Measurements from ENCODE around the gene TMEM63A. TPM values are rescaled to one million over a fixed set of nuclear protein-coding genes. Genes with fewer than 3 reads are reported as not detected.
A peak's percentile ranks its signal among the peaks of the same experiment; 100 is the strongest.

The TMEM63A gene
- total and polyA plus RNA-seq, 2 donors (not counting 3 experiments of a cell fraction or from before 2014, with no cell fraction given) = 28.7 to 41.4 TPM

DNA sequence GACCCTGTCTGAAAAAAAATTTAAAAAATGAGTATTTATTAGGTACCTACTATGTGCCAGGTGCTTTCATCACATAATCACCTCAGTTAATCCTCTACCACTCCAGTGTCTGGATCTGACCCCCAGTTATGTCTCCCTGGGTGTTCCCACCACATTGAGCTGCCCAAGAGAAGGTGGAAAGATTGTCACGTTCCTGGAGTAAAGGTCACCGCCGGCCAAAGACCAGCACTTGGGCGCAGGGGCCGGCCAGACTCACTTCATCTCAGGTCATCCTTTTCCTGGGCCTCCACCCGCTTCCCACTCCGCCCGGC lies 41.2 kb upstream of the TMEM63A start:
- Histone ChIP-seq H3K4me2 (ENCODE audit: insufficient read depth, low read length) (peak overlapping the region; percentile 57), H3K27me3 (ENCODE audit: control insufficient read depth in 2 of 2, insufficient read depth in 2 of 2, low read length in 2 of 2) (no peaks in the 10 kb centered on the region), H3K27ac (ENCODE audit: insufficient read depth, low read depth, low read length) (peak overlapping the region; percentile 45), H3K4me1 (ENCODE audit: control insufficient read depth, extremely low read depth, insufficient read depth, low read length) (peaks cover 19% of the 10 kb centered on the region), H3K9me3 (replicated peaks; ENCODE audit: control insufficient read depth, insufficient read depth, low read length) (no peaks in the 10 kb centered on the region), H2AFZ (ENCODE audit: low read depth, low read length) (peak overlapping the region; percentile 6), H3K79me2 (ENCODE audit: control insufficient read depth, insufficient read depth, low read length) (peaks cover 22% of the 10 kb centered on the region), H3K36me3 (ENCODE audit: control insufficient read depth in 2 of 2, extremely low read depth in 1 of 2, insufficient read depth in 2 of 2, low read length in 2 of 2) (peaks cover 2 to 10% of the 10 kb centered on the region in 2 experiments), H3K4me3 (replicated peaks in 1 of 3; ENCODE audit: insufficient read depth in 1 of 3, low read depth in 1 of 3, low read length in 3 of 3) (peak overlapping the region; percentile 15 to 69 (median 59)), H4K20me1 (replicated peaks; ENCODE audit: control insufficient read depth, extremely low read depth, insufficient read depth, low read length) (no peaks in the 10 kb centered on the region), H3K9me1 (replicated peaks; ENCODE audit: control insufficient read depth, extremely low read depth, insufficient read depth, low read length) (no peaks in the 10 kb centered on the region), H3K9ac (replicated peaks; ENCODE audit: extremely low read depth, insufficient read depth, low read length) (peak overlapping the region; percentile 74)
- POLR2A ChIA-PET = interaction anchor here (0.8 kb wide), 1 partner anchor 478 kb away, joined by 3 read pairs; no protein-coding TSS in a partner anchor
- intact Hi-C loops (cut with micrococcal nuclease) = loop anchor here (5.0 kb wide), 1 partner anchor 139 kb away; the partner anchor contains the start of gene H3-3A
- dilution Hi-C loops (cut with MboI; ENCODE audit: extremely low pct_ligation_motif_present, low sequenced_read_pairs) = no loop called here
- peak; percentile 54 for FAIRE-seq
- CTCF ChIA-PET = interaction anchor here (1.2 to 1.5 kb wide), 5 partner anchors 12 to 449 kb away, joined by 3 to 10 read pairs (median 5); no protein-coding TSS in a partner anchor
- no TSS peak for BruUV-seq (replicated peaks)
- DNase-seq (ENCODE audit: low read depth, low spot score) = no peak
- TF ChIP-seq JUN (IDR thresholded peaks at IDR 0.05; ENCODE audit: borderline replicate concordance, insufficient read depth, insufficient read length, low read depth) = no peak
- TF ChIP-seq MYC (IDR thresholded peaks at IDR 0.05; ENCODE audit: low read depth, low read length) = no peak
- no peak for TF ChIP-seq GATA2 (IDR thresholded peaks at IDR 0.05; ENCODE audit: insufficient read depth, insufficient read length, low read depth, low read length)
- no peak for TF ChIP-seq POLR2AphosphoS5 (IDR thresholded peaks at IDR 0.05; ENCODE audit: insufficient read depth, low read depth, low read length)
- TF ChIP-seq, protein P1, sequence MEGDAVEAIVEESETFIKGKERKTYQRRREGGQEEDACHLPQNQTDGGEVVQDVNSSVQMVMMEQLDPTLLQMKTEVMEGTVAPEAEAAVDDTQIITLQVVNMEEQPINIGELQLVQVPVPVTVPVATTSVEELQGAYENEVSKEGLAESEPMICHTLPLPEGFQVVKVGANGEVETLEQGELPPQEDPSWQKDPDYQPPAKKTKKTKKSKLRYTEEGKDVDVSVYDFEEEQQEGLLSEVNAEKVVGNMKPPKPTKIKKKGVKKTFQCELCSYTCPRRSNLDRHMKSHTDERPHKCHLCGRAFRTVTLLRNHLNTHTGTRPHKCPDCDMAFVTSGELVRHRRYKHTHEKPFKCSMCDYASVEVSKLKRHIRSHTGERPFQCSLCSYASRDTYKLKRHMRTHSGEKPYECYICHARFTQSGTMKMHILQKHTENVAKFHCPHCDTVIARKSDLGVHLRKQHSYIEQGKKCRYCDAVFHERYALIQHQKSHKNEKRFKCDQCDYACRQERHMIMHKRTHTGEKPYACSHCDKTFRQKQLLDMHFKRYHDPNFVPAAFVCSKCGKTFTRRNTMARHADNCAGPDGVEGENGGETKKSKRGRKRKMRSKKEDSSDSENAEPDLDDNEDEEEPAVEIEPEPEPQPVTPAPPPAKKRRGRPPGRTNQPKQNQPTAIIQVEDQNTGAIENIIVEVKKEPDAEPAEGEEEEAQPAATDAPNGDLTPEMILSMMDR (IDR thresholded peaks at IDR 0.05; ENCODE audit: extremely low read depth in 1 of 2, insufficient read depth in 1 of 2, low read depth in 1 of 2, low read length in 2 of 2) = no peak
- TF ChIP-seq, protein P2, sequence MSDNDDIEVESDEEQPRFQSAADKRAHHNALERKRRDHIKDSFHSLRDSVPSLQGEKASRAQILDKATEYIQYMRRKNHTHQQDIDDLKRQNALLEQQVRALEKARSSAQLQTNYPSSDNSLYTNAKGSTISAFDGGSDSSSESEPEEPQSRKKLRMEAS (IDR thresholded peaks at IDR 0.05; ENCODE audit: insufficient read depth, insufficient read length) = no peak
- TF ChIP-seq EZH2 (IDR thresholded peaks at IDR 0.05; ENCODE audit: borderline replicate concordance, low read depth, low read length, severe bottlenecking) = no peak
- TF ChIP-seq FOS (IDR thresholded peaks at IDR 0.05; ENCODE audit: borderline replicate concordance, insufficient read depth, low read length) = no peak
- TF ChIP-seq POLR2A (IDR thresholded peaks at IDR 0.05; ENCODE audit: low read depth, low read length) = no peak

Data from endothelial cell of umbilical vein (primary cell).